ENCODE measurements around the gene SEZ6L2. TPM values are rescaled to one million over a fixed set of nuclear protein-coding genes. Genes with fewer than 3 reads are reported as not detected.

The SEZ6L2 gene
- total and polyA plus RNA-seq, 2 of the 8 experiments (the other 6 are each of a cell fraction or from before 2014, with no cell fraction given): 43.5 to 47.7 TPM

DNA sequence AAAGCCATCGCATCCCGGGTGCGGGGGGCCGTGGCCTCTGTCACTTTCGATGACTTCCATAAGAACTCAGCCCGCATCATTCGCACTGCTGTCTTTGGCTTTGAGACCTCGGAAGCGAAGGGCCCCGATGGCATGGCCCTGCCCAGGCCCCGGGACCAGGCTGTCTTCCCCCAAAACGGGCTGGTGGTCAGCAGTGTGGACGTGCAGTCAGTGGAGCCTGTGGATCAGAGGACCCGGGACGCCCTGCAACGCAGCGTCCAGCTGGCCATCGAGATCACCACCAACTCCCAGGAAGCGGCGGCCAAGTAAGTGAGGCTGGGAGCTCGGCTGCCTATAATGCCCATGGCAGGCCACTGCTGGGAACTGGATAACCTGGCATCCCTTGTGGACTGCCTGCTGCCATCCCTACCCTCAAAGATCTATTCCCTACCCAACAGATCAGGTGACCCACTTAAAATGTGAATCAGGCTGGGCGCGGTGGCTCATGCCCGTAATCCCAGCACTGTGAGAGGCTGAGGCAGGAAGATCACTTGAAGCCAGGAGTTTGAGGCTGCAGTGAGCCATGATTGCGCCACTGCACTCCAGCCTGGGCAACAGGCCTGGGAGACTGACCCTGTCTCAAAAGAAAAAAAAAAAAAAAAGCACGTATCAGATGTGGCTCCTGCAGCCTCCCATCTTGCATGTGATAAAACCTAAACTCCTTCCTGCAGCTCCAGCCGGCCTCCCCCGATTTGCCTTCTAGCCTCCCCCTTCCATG is 54.6 kb downstream of the SEZ6L2 start (continued):
- no peak for TF ChIP-seq SIN3A (conservative IDR thresholded peaks at IDR 0.05 in 1 of 2, IDR thresholded peaks at IDR 0.05 in 1 of 2; ENCODE audit: low read depth in 1 of 2, low read length in 2 of 2)
- TF ChIP-seq FOSL1 (IDR thresholded peaks at IDR 0.05; ENCODE audit: insufficient read depth, low read depth, low read length): no peak
- no peak for TF ChIP-seq HDAC2 (IDR thresholded peaks at IDR 0.05; ENCODE audit: borderline replicate concordance in 1 of 2, low read depth in 2 of 2, low read length in 2 of 2)
- no peak for TF ChIP-seq SP2 (IDR thresholded peaks at IDR 0.05; ENCODE audit: low read length)
- TF ChIP-seq, protein P1, sequence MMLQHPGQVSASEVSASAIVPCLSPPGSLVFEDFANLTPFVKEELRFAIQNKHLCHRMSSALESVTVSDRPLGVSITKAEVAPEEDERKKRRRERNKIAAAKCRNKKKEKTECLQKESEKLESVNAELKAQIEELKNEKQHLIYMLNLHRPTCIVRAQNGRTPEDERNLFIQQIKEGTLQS (IDR thresholded peaks at IDR 0.05; ENCODE audit: insufficient read depth, low read depth, low read length): no peak
